Panc1 (cell line): ENCODE results near the gene PLEKHM2. TPM values are rescaled to one million over a fixed set of nuclear protein-coding genes. Genes with fewer than 3 reads are reported as not detected.
"Not testable (repeated sequence)": the region's sequence is repeated elsewhere in the genome, so short reads cannot be mapped to it uniquely, and the experiment has no call there.

Source experiments
- ATAC-seq: fragments of 200-7000 bp; cut with Tn5 transposase; 2 replicates; pipeline ENCODE4 v1.9.1; 2020; ENCODE audit warnings: mild to moderate bottlenecking, moderate library complexity
- BruUV-seq: library from RNA; stranded (reverse); fragments of 400-500 nt; replicated peaks from 2 replicates; lab custom pipeline; 2021; lab: Mats Ljungman, UMichigan
- CTCF ChIA-PET: fragments of 300-600 bp; sonication (Branson Sonifier 250); formaldehyde crosslinking; loops from one replicate; lab custom pipeline; 2022; ENCODE audit warnings: antibody characterized with exemption; lab: Charles Lee
- POLR2A ChIA-PET: fragments of 300-600 bp; sonication (Branson Sonifier 250); formaldehyde crosslinking; loops from one replicate; lab custom pipeline; 2022; ENCODE audit warnings: antibody characterized with exemption; lab: Charles Lee
- DNase-seq: peaks from one replicate; pipeline ENCODE4 v3.0.0-alpha.2; 2010; ENCODE audit warnings: low read depth, low spot score
- H3K27ac ChIP-seq: 2 replicates; pipeline ENCODE4 v1.5.1; 2011; ENCODE audit warnings: mild to moderate bottlenecking, low read length, inconsistent platforms
- H3K27me3 ChIP-seq: fragments of 200-500 bp; sonication (Bioruptor generic); 2 replicates; pipeline ENCODE4 v1.6.0; 2014; ENCODE audit warnings: low read length, inconsistent platforms; ENCODE audit not compliant: control insufficient read depth, insufficient read depth
- H3K36me3 ChIP-seq: fragments of 200-500 bp; sonication (Bioruptor generic); 2 replicates; pipeline ENCODE4 v1.5.1; 2014; ENCODE audit warnings: inconsistent platforms, mild to moderate bottlenecking, low read length, moderate library complexity; ENCODE audit not compliant: control insufficient read depth, insufficient read depth
- H3K4me1 ChIP-seq: 2 replicates; pipeline ENCODE4 v1.5.1; 2011; ENCODE audit warnings: inconsistent platforms, mild to moderate bottlenecking, low read length, moderate library complexity; ENCODE audit not compliant: control insufficient read depth, insufficient read depth
- H3K4me3 ChIP-seq, 2 experiments: 2 replicates each; pipeline ENCODE4 v1.5.1; 2011 to 2012; ENCODE audit warnings: low read depth in 2 of 2, low read length in 2 of 2, mild to moderate bottlenecking in 2 of 2, inconsistent platforms in 1 of 2, moderate library complexity in 1 of 2
- H3K9me3 ChIP-seq: fragments of 200-500 bp; sonication (Bioruptor generic); 2 replicates; pipeline ENCODE4 v1.5.1; 2014; ENCODE audit warnings: low read depth, mild to moderate bottlenecking, inconsistent platforms, low read length, moderate library complexity; ENCODE audit not compliant: control insufficient read depth, insufficient read depth
- POLR2AphosphoS5 ChIP-seq: IDR thresholded peaks from 2 replicates; pipeline ENCODE4 v1.6.1; 2012; ENCODE audit warnings: mild to moderate bottlenecking, low read depth, low read length, moderate library complexity
- SIN3A ChIP-seq: IDR thresholded peaks from 2 replicates; pipeline ENCODE4 v1.6.1; 2012; ENCODE audit warnings: low read depth, mild to moderate bottlenecking, low read length, moderate library complexity, borderline replicate concordance; ENCODE audit not compliant: insufficient read depth
- TCF7L2 ChIP-seq: IDR thresholded peaks from 2 replicates; pipeline ENCODE4 v1.6.1; 2011; ENCODE audit warnings: mild to moderate bottlenecking, low read depth, low read length, inconsistent platforms
- in situ Hi-C: cut with HindIII; loops from 2 replicates; pipeline ENCODE4 v1.10.0; 2016; ENCODE audit warnings: low sequenced_read_pairs, low pct_unique_long_range_greater_than_20kb
- intact Hi-C: fragments of 100-400 bp; cut with micrococcal nuclease; formaldehyde crosslinking; loops from one replicate; pipeline ENCODE4 v1.10.0; 2022; ENCODE audit not compliant: unreplicated experiment
- total RNA-seq: library from RNA; stranded (reverse); gene quantifications from one replicate; pipeline ENCODE4 v1.2.1, GENCODE V29; 2021; ENCODE audit not compliant: unreplicated experiment
- TF ChIP-seq, protein P1 (sequence below), 2 experiments: IDR thresholded peaks; 2 replicates each; pipeline ENCODE4 v1.6.1; 2011 to 2012; ENCODE audit warnings: low read depth in 2 of 2, control low read depth in 1 of 2, low read length in 1 of 2, mild to moderate bottlenecking in 1 of 2, moderate library complexity in 1 of 2; ENCODE audit not compliant: insufficient read depth in 1 of 2
- TF ChIP-seq, protein P2 (sequence below): fragments of 450-650 bp; IDR thresholded peaks from 2 replicates; pipeline ENCODE4 v1.5.1; 2017; ENCODE audit warnings: mild to moderate bottlenecking

PLEKHM2 gene
- total RNA-seq, 1 experiment from 2014 or later, result 54.6 TPM

DNA sequence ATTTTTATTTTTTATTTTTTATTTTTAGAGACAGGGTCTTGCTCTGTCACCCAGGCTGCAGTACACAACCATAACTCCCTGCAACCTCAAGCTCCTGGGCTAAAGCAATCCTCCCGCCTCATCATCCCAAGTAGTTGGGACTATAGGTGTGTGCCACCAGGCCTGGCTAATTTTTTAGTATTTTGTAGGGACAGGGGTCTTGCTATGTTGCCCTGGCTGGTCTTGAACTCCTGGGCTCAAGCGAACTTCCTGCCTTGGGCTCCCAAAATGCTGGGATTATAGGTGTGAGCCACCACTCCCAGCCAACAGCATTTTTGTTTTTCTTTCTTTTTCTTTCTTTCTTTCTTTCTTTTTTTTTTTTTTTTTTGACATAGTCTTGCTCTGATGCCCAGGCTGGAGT, 14.1 kb downstream of the PLEKHM2 start:
- intact Hi-C loops, result no loop called here
- POLR2A ChIA-PET, result no interaction called here

DNA sequence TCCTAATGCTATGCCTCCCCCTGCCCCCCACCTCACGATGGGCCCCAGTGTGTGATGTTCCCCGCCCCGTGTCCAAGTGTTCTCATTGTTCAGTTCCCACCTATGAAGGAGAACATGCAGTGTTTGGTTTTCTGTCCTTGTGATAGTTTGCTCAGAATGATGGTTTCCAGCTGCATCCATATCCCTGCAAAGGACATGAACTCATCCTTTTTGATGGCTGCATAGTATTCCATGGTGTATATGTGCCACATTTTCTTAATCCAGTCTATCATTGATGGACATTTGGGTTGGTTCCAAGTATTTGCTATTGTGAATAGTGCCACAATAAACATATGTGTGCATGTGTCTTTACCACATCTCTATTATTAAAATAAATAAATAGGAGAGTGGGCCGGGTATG, 15.2 kb downstream of the PLEKHM2 start:
- BruUV-seq, POLR2A ChIA-PET, ATAC-seq: not testable (repeated sequence)

More for the DNA sequence above, 14.1 kb downstream of the PLEKHM2 start:
- TF ChIP-seq, protein P1, sequence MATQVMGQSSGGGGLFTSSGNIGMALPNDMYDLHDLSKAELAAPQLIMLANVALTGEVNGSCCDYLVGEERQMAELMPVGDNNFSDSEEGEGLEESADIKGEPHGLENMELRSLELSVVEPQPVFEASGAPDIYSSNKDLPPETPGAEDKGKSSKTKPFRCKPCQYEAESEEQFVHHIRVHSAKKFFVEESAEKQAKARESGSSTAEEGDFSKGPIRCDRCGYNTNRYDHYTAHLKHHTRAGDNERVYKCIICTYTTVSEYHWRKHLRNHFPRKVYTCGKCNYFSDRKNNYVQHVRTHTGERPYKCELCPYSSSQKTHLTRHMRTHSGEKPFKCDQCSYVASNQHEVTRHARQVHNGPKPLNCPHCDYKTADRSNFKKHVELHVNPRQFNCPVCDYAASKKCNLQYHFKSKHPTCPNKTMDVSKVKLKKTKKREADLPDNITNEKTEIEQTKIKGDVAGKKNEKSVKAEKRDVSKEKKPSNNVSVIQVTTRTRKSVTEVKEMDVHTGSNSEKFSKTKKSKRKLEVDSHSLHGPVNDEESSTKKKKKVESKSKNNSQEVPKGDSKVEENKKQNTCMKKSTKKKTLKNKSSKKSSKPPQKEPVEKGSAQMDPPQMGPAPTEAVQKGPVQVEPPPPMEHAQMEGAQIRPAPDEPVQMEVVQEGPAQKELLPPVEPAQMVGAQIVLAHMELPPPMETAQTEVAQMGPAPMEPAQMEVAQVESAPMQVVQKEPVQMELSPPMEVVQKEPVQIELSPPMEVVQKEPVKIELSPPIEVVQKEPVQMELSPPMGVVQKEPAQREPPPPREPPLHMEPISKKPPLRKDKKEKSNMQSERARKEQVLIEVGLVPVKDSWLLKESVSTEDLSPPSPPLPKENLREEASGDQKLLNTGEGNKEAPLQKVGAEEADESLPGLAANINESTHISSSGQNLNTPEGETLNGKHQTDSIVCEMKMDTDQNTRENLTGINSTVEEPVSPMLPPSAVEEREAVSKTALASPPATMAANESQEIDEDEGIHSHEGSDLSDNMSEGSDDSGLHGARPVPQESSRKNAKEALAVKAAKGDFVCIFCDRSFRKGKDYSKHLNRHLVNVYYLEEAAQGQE (IDR thresholded peaks at IDR 0.05; ENCODE audit: insufficient read depth in 1 of 2, low read depth in 2 of 2, low read length in 1 of 2), result no peak
- no peak for TF ChIP-seq POLR2AphosphoS5
- TF ChIP-seq TCF7L2, result no peak
- TF ChIP-seq, protein P2, sequence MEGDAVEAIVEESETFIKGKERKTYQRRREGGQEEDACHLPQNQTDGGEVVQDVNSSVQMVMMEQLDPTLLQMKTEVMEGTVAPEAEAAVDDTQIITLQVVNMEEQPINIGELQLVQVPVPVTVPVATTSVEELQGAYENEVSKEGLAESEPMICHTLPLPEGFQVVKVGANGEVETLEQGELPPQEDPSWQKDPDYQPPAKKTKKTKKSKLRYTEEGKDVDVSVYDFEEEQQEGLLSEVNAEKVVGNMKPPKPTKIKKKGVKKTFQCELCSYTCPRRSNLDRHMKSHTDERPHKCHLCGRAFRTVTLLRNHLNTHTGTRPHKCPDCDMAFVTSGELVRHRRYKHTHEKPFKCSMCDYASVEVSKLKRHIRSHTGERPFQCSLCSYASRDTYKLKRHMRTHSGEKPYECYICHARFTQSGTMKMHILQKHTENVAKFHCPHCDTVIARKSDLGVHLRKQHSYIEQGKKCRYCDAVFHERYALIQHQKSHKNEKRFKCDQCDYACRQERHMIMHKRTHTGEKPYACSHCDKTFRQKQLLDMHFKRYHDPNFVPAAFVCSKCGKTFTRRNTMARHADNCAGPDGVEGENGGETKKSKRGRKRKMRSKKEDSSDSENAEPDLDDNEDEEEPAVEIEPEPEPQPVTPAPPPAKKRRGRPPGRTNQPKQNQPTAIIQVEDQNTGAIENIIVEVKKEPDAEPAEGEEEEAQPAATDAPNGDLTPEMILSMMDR, result no peak
- TF ChIP-seq SIN3A, result no peak
- no peaks in the 10 kb centered on the region for H3K9me3 ChIP-seq
- ATAC-seq, result no peak
- H3K4me3 ChIP-seq, result no peak overlapping the region
- DNase-seq, result no peak
- H3K27me3 ChIP-seq, result no peaks in the 10 kb centered on the region
- CTCF ChIA-PET, result no interaction called here
- H3K36me3 ChIP-seq, result no peaks in the 10 kb centered on the region
- H3K27ac ChIP-seq, result no peak overlapping the region
- no TSS peak for BruUV-seq
- in situ Hi-C loops, result no loop called here
- peaks cover under 1% of the 10 kb centered on the region; the same call in 1 of the 2 replicates for H3K4me1 ChIP-seq

DNA sequence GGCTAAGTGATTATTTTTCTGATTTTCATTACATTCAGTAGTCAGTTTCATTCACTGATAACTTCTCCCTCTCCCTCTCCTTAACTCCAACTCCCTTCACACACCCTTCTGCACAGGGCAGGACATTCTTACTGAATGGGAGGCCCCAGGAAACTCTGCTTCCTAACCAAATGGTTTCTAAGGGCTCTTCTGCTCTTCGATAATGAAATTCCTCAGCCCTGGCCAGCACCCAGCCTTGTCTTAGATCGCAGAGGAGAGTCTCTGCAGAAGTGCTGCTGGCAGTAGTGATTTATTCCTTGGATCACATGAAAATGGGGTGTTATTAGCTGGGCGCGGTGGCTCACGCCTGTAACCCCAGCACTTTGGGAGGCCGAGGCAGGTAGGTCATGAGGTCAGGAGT, 16.4 kb downstream of the PLEKHM2 start:
- ChIA-PET CTCF (no interaction called here), POLR2A (interaction anchor here (0.7 kb wide), 1 partner anchor 128 kb away, joined by 4 read pairs; no protein-coding TSS in a partner anchor)
- Histone ChIP-seq H3K27ac (no peak overlapping the region), H3K9me3 (no peaks in the 10 kb centered on the region), H3K27me3 (no peaks in the 10 kb centered on the region), H3K4me1 (peaks cover 3% of the 10 kb centered on the region; the same call in 1 of the 2 replicates), H3K36me3 (no peaks in the 10 kb centered on the region), H3K4me3 (no peak overlapping the region)
- in situ Hi-C loops, result no loop called here
- intact Hi-C loops, result no loop called here
- no peak for ATAC-seq
- no peak for TF ChIP-seq POLR2AphosphoS5
- TF ChIP-seq TCF7L2, result no peak
- no peak for TF ChIP-seq SIN3A
- TF ChIP-seq, protein P1 (IDR thresholded peaks at IDR 0.05; ENCODE audit: insufficient read depth in 1 of 2, low read depth in 2 of 2, low read length in 1 of 2), result no peak
- TF ChIP-seq, protein P2, result no peak
- no peak for DNase-seq
- BruUV-seq, result no TSS peak

More for the DNA sequence above, 15.2 kb downstream of the PLEKHM2 start:
- in situ Hi-C loops, H3K4me1 ChIP-seq, H3K27me3 ChIP-seq, H3K9me3 ChIP-seq, H3K4me3 ChIP-seq, H3K27ac ChIP-seq, CTCF ChIA-PET, DNase-seq, H3K36me3 ChIP-seq, intact Hi-C loops: not testable (repeated sequence)
